ENCODE measurements around the gene WNT9A.

GRCh38 chr1:227892489-227893299, 55.0 kb downstream of the WNT9A start:
- TF ChIP-seq CTCF (conservative IDR thresholded peaks at IDR 0.05) (no peak), ZFX (IDR thresholded peaks at IDR 0.05) (no peak)
